ENCODE measurements around the gene PTGER4.
"Not testable (repeated sequence)": the region's sequence is repeated elsewhere in the genome, so short reads cannot be mapped to it uniquely, and the experiment has no call there.

The PTGER4 gene

GRCh38 chr5:40679913-40680681, at the start of gene PTGER4:
TSS of gene PTGER4 (plus strand) at chr5:40679915. CDS start at chr5:40680994, 1,079 bp downstream.
- DNase-seq: peak; percentile 34

GRCh38 chr5:40630126-40630525, 49.6 kb upstream of the PTGER4 start:
- DNase-seq: no peak

- DNase-seq: no peak
Observed at GRCh38 chr5:40631236-40631635, 48.5 kb upstream of the PTGER4 start.

DNA sequence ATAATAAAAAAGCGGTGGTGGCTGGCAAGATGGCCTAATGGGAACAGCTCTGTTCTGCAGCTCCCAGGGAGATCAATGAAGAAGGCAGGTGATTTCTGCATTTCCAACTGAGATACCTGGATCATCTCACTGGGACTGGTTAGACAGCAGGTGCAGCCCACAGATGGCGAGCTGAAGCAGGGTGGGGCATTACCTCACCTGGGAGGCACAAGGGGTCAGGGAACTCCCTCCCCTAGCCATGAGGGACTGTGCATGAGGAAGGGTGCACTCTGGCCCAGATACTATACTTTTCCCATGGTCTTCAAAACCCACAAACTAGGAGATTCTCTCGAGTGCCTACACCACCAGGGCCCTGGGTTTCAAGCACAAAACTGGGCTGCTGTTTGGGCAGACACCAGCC, 45.6 kb upstream of the PTGER4 start:
- DNase-seq: no peak

DNA sequence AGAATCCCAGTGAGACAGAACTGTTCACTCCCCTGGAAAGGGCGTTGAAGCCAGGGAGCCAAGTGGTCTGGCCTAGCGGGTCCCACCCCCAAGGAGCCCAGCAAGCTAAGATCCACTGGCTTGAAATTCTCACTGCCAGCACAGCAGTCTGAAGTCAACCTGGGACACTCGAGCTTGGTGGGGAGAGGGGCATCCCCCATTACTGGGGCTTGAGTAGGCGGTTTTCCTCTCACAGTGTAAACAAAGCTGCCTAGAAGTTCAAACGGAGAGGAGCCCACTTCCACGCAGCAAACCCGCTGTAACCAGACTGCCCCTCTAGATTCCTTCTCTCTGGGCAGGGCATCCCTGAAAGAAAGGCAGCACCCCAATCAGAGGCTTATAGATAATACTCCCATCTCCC, 45.1 kb upstream of the PTGER4 start:
- DNase-seq: no peak

DNA sequence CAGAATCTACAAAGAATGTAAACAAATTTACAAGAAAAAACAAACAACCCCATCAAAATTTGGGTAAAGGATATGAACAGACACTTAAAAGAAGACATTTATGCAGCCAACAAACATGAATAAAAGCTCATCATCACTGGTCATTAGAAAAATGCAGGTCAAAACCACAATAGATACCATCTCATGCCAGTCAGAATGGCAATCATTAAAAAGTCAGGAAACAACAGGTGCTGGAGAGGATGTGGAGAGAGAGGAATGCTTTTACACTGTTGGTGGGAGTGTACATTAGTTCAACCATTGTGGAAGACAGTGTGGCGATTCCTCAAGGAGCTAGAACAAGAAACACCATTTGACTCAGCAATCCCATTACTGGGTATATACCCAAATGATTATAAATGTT, 40.2 kb upstream of the PTGER4 start:
- not testable (repeated sequence) for DNase-seq

DNA sequence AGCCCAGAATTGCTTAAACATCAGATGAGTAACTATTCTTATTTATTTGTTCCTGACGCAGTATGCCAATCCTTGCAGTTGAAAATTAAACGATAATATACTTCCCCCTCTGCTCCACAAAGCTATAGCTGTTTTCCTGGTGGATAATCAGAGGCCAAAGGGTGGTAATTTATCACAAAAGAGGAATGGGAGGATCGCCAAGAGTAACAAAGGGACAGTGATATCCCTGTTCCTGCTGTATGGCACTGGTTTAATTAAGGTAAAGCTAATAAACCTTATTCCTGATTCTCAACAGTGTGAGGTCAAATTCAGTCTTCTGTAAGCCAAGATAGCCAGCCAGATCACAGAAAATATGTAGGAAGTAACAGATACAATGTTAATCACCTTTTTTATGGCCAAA, 33.4 kb upstream of the PTGER4 start:
- DNase-seq: no peak

GRCh38 chr5:40648150-40648549, 31.6 kb upstream of the PTGER4 start:
- no peak for DNase-seq

DNA sequence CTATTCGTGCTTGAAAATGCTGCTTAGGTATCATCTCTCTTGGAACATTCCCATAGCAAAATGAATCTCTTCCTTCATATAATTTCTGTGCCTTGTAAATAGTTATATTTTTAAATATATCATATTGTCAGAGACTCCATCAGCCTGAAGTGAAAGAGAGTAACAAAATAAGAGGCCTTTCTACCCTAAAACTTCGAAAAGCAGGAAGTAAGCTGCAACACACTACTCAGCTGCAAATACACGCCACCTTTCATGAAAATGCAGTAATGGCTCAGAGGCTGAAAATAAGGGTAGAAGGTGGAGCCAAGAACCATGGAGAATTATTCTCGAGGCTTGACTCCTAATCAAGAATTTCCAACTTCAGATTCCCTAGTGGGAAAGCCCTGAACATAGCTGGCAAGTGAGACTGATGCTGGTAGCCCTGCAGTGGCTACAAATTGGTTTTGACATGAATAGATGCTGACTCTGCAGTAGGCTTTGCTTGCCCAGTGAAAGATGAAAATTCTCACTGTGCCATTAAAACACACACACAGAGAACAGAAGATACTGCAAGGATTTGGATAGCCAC, 30.2 kb upstream of the PTGER4 start:
- peak; percentile 20 for DNase-seq

- DNase-seq: no peak
Observed at GRCh38 chr5:40651201-40651600, 28.5 kb upstream of the PTGER4 start.

- DNase-seq: peak; percentile 30
Observed at GRCh38 chr5:40652441-40653220, 27.1 kb upstream of the PTGER4 start.

DNA sequence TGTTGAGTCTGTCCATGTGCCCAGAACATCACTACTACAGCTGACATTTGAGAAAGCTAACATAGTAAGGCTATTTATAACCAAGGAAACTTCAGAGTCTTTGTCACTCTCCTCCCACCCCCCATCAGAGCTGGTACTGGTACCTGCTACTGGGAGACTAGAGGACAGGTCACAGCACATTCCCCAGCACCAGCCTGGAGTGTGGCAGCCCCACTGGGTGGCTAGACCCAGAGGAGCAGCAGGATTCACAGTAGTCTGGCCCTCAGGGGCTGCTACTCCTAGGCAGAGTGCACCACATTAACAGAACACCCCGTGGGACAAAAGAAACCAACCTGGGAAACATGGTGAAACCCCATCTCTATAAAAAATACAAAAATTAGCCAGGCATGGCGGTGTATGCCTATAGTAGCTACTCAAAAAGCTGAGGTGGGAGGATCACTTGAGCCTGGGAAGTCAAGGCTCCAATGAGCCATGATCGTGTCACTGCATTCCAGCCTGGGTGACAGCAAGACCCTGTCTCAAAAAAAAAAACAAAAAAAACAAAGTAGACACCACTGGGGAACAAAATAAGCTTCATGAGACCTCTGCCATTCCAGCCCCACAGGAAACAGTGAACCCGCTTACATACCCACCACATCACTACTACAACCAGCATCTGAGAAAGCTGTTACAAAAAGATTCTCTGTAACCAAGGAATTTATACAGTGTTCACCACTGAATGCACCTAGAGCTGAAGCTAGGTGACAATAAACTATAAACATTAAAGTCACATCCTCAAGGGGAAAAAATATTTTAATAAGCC, 26.3 kb upstream of the PTGER4 start:
- DNase-seq: peak; percentile 35

DNA sequence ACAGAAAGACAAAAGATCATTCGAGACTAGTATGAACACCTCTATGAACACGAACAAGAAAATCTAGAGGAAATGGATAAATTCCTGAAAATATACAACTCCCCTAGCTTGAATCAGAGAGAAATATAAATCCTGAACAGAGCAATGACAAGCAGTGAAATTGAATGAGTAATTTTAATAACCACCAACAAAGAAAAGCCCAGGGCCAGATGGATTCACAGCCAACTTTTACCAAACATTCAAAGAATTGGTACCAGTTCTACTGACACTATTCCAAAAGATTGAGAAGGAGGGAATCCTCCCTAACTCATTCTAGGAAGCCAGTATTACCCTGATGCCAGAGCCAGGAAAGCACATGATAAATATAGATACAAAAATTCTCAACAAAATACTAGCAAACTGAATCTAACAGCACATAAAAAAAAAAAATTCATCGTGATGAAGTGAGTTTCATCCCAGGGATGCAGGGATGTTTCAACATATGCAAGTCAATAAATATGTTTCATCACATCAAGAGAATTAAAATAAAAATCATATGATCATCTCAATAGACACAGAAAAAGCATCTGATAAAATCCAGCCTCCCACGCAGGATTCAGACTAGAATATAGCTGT, 25.2 kb upstream of the PTGER4 start:
- no peak for DNase-seq

DNA sequence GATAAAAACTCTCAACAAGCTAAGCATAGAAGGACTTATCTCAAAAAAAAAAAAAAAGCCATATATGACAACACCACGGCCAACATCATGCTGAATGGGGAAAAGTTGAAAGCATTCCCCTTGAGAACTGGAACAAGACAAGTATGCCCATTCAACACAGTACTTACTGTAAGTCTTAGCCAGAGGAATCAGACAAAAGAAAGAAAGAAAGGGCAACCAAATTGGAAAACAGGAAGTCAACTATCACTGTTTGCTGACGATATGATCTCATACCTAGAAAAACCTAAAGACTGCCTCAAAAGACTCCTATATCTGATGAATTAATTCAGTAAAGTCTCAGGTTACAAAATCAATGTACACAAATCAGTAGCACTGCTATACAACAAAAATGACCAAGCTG, 24.6 kb upstream of the PTGER4 start:
- DNase-seq: no peak

DNA sequence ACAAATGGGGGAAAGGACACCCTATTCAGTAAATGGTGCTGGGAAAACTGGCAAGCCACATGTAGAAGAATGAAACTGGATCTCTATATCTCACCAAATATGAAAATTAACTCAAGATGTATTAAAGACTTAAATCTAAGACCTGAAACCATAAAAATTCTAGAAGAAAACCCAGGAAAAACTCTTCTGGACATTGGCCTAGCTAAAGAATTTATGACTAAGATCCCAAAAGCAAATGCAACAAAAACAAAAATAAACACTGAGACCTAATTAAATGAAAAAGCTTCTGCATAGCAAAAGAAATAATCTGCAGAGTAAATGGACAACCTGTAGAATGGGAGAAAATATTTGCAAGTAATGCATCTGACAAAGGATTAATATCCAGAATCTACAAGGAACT, 23.6 kb upstream of the PTGER4 start:
- not testable (repeated sequence) for DNase-seq

- DNase-seq: no peak
Observed at GRCh38 chr5:40656766-40657165, 22.9 kb upstream of the PTGER4 start.

- DNase-seq: no peak
Observed at GRCh38 chr5:40660751-40661150, 19.0 kb upstream of the PTGER4 start.

DNA sequence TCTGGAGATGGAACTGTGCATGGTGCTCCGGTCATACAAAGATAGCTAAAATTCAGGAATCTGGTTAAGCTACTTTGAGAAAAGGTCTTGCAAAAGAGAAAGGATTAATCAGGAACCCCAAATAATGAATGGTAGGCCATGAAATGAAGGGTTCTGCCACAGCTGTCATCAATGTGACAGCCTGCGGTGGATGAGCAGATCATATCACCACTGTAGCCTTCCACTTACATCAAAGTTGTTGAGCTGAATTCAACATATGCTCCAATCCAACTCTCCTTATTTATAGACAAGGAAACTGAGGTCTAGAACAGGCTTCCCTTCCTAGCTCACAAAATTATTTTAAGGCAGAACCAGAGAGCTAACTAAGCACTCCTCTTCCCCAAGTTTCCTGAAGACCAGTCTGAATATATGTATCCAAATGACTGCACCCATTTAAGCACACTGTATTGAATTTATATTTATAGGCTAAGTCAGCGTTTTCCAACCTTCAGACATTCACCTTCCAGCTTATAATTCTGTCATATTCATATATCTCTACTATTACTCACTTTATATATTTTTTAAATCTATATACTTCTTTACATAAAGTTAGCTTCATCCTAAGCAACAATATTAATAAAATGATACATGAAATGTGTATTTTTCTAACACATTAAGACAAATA, 13.9 kb upstream of the PTGER4 start:
- DNase-seq: no peak

DNA sequence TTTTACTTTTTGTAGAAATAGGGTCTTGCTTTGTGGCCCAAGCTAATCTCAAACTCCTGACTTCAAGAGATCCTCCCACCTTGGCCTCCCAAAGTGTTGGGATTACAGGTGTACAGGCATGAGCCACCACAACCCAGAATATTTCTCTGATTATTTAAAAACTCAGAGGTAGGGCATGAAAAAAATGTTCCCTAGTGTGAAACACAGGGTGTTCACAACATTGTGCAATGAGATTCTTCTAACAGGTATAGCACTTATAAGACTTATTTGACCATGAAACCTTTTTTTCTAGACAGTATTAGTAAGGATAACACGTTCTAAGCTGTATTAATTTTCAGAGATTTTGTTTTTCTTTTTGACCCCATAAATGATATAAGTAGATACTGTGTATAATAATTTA, 13.1 kb upstream of the PTGER4 start:
- DNase-seq: no peak

DNA sequence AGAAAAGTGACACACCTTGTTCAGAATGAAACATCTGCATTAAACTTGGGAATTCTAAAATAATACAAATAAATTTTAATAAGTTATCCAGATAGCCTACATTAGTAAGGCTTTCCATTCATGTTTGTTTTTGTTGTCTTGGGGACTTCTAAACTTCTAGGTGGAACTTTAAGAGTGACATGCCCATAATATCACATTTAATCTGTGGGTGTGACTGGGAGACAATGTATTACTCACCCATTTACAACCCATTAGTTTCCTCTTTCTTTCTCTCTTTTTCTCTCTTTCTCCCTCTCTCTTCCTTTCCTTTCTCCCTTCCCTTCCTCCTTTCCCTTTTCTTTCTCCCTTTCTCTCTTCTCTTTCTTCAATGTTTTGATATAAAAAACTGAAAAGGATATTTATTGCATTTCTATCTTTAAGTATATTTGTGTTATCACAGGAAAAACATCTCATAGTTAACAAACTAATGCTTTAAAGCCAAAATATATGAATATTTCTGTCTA, 12.5 kb upstream of the PTGER4 start:
- DNase-seq: no peak

DNA sequence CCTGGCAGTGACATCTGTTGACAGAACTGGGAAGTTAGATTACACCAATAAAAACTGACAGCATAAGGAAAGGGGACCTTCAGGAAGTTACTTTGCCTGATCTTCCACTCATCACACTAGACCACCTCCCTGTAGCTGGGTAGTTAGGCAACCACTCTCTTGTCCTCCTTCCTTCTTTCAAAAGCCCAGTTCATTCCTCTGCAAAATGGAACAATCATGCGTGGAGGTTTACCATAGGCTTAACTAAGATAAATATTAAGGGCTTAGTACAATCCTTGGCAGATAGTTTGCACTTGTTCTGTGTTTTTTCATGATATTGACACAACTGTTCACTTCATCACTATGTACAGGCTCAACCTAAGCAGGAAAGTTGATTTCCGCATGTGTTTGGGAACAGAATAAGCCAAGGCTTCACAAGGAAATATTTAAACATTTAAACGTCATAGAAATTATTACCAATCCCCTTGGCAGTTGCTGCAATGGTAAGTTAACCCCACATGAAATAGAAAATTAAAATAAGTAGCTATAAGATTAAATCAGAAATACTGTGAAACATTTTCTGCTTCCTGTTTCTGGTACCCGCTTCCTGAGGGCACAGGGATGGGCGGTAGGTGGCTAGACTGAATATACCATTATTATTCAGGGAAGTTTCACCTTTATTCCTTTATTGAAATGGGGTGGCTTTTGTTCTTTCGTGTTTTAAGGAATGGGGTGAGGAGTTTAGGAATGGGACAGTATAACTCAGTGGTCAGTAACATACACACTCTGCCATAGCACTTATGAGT, 9.9 kb upstream of the PTGER4 start:
- peak; percentile 13 for DNase-seq
